ENCODE data around the gene HSF5.

DNA sequence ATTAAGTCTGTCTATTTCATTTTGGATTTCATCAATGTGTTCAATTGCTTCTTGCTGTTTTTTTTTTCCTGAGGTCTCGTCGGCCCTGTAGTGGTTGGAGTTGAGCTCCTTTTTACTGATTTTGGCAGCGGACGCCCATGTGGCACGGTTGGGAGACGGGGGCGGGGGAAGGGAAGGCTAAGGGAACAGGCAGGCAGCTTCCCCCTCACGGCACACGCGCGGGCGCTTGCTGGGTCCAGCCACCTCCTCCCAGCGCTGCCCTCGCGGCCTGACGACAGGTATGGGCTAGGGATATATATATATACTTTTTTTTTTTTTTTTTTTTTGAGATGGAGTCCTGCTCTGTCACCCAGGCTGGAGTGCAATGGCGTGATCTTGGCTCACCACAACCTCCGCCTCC lies 11.4 kb downstream of the HSF5 start:
- TF ChIP-seq SP1 (IDR thresholded peaks at IDR 0.05; ENCODE audit: low read depth) = no peak
- no peak for TF ChIP-seq SRF (IDR thresholded peaks at IDR 0.05; ENCODE audit: low read depth)
- no peak for TF ChIP-seq CTCF (IDR thresholded peaks at IDR 0.05 in 2 of 3, conservative IDR thresholded peaks at IDR 0.05 in 1 of 3; ENCODE audit: borderline replicate concordance in 1 of 3, insufficient read depth in 1 of 3, low read depth in 2 of 3, low read length in 2 of 3)
- TF ChIP-seq POLR2AphosphoS5 (IDR thresholded peaks at IDR 0.05; ENCODE audit: low read depth, low read length) = no peak
- TF ChIP-seq POLR2A (IDR thresholded peaks at IDR 0.05; ENCODE audit: borderline replicate concordance, extremely low read depth, insufficient read depth, insufficient read length) = no peak
- TF ChIP-seq EZH2 (IDR thresholded peaks at IDR 0.05) = no peak
- TF ChIP-seq, protein P1, sequence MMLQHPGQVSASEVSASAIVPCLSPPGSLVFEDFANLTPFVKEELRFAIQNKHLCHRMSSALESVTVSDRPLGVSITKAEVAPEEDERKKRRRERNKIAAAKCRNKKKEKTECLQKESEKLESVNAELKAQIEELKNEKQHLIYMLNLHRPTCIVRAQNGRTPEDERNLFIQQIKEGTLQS (IDR thresholded peaks at IDR 0.05) = no peak
- no peak for TF ChIP-seq ZNF274 (IDR thresholded peaks at IDR 0.05; ENCODE audit: low read depth, low read length)
- no peak for TF ChIP-seq EZH2phosphoT487 (IDR thresholded peaks at IDR 0.05; ENCODE audit: borderline replicate concordance)
- no peak for TF ChIP-seq RAD21 (IDR thresholded peaks at IDR 0.05; ENCODE audit: low read depth)
